Endothelial cell of umbilical vein (primary cell): ENCODE measurements around the gene LRP1B. TPM values are rescaled to one million over a fixed set of nuclear protein-coding genes. Genes with fewer than 3 reads are reported as not detected.

Experiments used
- BruUV-seq: library from RNA; stranded (reverse); fragments of 400-500 nt; replicated peaks from 2 replicates; lab custom pipeline; 2021; lab: Mats Ljungman, UMichigan
- CTCF ChIA-PET: fragments of 300-600, 350-600 bp; sonication (Branson Sonifier 250); formaldehyde crosslinking; loops from one replicate; lab custom pipeline; 2021; ENCODE audit warnings: antibody characterized with exemption, inconsistent platforms; lab: Charles Lee
- POLR2A ChIA-PET: fragments of 300-600, 350-600 bp; sonication (Branson Sonifier 250); formaldehyde crosslinking; loops from one replicate; lab custom pipeline; 2021; ENCODE audit warnings: antibody characterized with exemption, inconsistent platforms; lab: Charles Lee
- DNase-seq: peaks from one replicate; pipeline ENCODE4 v3.0.0-alpha.2; 2011; ENCODE audit warnings: low read depth, low spot score
- FAIRE-seq: peaks from 2 replicates; lab custom pipeline; 2011; peaks lifted over from hg19 to GRCh38; lab: Jason Lieb, UNC
- H2AFZ ChIP-seq: 2 replicates; pipeline ENCODE4 v1.6.0; 2012; ENCODE audit warnings: low read depth, low read length, control low read depth, inconsistent platforms
- H3K27ac ChIP-seq: 2 replicates; pipeline ENCODE4 v1.5.1; 2011; ENCODE audit warnings: low read depth, mild to moderate bottlenecking, control low read depth, low read length, moderate library complexity; ENCODE audit not compliant: insufficient read depth
- H3K27me3 ChIP-seq, 2 experiments: 2 replicates each; pipeline versions ENCODE4 v1.6.0 to v1.6.1; 2011; ENCODE audit warnings: low read length in 2 of 2, mixed read lengths in 1 of 2; ENCODE audit not compliant: control insufficient read depth in 2 of 2, insufficient read depth in 2 of 2
- H3K36me3 ChIP-seq, 2 experiments: 2 replicates in 1 of 2; 3 replicates in 1 of 2; pipeline ENCODE4 v1.5.1; 2011; ENCODE audit warnings: low read length in 2 of 2, mild to moderate bottlenecking in 1 of 2, moderate library complexity in 1 of 2; ENCODE audit not compliant: control insufficient read depth in 2 of 2, insufficient read depth in 2 of 2; ENCODE audit errors: extremely low read depth in 1 of 2
- H3K4me1 ChIP-seq: 3 replicates; pipeline ENCODE4 v1.5.1; 2011; ENCODE audit warnings: mild to moderate bottlenecking, low read length; ENCODE audit not compliant: control insufficient read depth, insufficient read depth; ENCODE audit errors: extremely low read depth
- H3K4me2 ChIP-seq: 2 replicates; pipeline ENCODE4 v1.6.1; 2011; ENCODE audit warnings: low read length, control low read depth, mixed read lengths; ENCODE audit not compliant: insufficient read depth
- H3K4me3 ChIP-seq, 3 experiments: fragments of 200-600 bp in 1 of 3; sonication (generic), shearing (Covaris generic) in 1 of 3; replicated peaks in 1 of 3; 2 replicates each; pipeline ENCODE4 v1.5.1; 2011 to 2016; ENCODE audit warnings: control low read depth in 3 of 3, low read length in 3 of 3, mild to moderate bottlenecking in 2 of 3, inconsistent platforms in 1 of 3, low read depth in 1 of 3, moderate library complexity in 1 of 3; ENCODE audit not compliant: insufficient read depth in 1 of 3
- H3K79me2 ChIP-seq: 2 replicates; pipeline ENCODE4 v1.6.0; 2012; ENCODE audit warnings: low read length, inconsistent platforms; ENCODE audit not compliant: control insufficient read depth, insufficient read depth
- H3K9ac ChIP-seq: replicated peaks from 2 replicates; pipeline ENCODE3; 2011; ENCODE audit warnings: low read length, control low read depth; ENCODE audit not compliant: insufficient read depth; ENCODE audit errors: extremely low read depth
- H3K9me1 ChIP-seq: replicated peaks from 3 replicates; pipeline ENCODE4 v1.6.0; 2011; ENCODE audit warnings: mild to moderate bottlenecking, low read length; ENCODE audit not compliant: control insufficient read depth, insufficient read depth; ENCODE audit errors: extremely low read depth
- H3K9me3 ChIP-seq: replicated peaks from 2 replicates; pipeline ENCODE4 v1.5.1; 2012; ENCODE audit warnings: low read length, inconsistent platforms; ENCODE audit not compliant: control insufficient read depth, insufficient read depth
- H4K20me1 ChIP-seq: replicated peaks from 2 replicates; pipeline ENCODE3; 2011; ENCODE audit warnings: mild to moderate bottlenecking, low read length; ENCODE audit not compliant: control insufficient read depth, insufficient read depth; ENCODE audit errors: extremely low read depth
- CTCF ChIP-seq, 2 donors: IDR thresholded peaks; 1 replicate in 1 of 2; 2 replicates in 1 of 2; pipeline ENCODE4 v1.5.1; 2011; ENCODE audit warnings: low read length in 2 of 2, mild to moderate bottlenecking in 2 of 2, moderate library complexity in 2 of 2, control low read depth in 1 of 2, inconsistent platforms in 1 of 2, low read depth in 1 of 2; ENCODE audit not compliant: insufficient read depth in 1 of 2; ENCODE audit errors: extremely low read depth in 1 of 2
- EZH2 ChIP-seq: IDR thresholded peaks from 2 replicates; pipeline ENCODE4 v1.6.1; 2012; ENCODE audit warnings: borderline replicate concordance, low read depth, mild to moderate bottlenecking, moderate library complexity, low read length, inconsistent platforms; ENCODE audit not compliant: severe bottlenecking
- JUN ChIP-seq: IDR thresholded peaks from 2 replicates; pipeline ENCODE4 v1.6.1; 2011; ENCODE audit warnings: borderline replicate concordance, low read depth; ENCODE audit not compliant: insufficient read length, insufficient read depth
- MYC ChIP-seq: IDR thresholded peaks from one replicate; pipeline ENCODE4 v1.6.1; 2011; ENCODE audit warnings: mild to moderate bottlenecking, low read depth, low read length
- POLR2A ChIP-seq: IDR thresholded peaks from 2 replicates; pipeline ENCODE4 v1.6.1; 2012; ENCODE audit warnings: low read depth, mild to moderate bottlenecking, control low read depth, low read length
- dilution Hi-C: fragments of 300-500 bp; cut with MboI; formaldehyde crosslinking; loops from one replicate; pipeline ENCODE4 v1.15.0; 2019; ENCODE audit warnings: low sequenced_read_pairs; ENCODE audit not compliant: extremely low pct_ligation_motif_present
- intact Hi-C: fragments of 100-400 bp; cut with micrococcal nuclease; formaldehyde crosslinking; loops from one replicate; pipeline ENCODE4 v1.10.0; 2022
- polyA plus RNA-seq, 4 experiments: library from polyadenylated mRNA; depleted of rRNA in 3 of 4; stranded (reverse) in 3 of 4; unstranded in 1 of 4; fragments of >200 nt; gene quantifications; 2 replicates each; pipeline versions ENCODE4 v1.2.1 to v1.2.3, GENCODE V29; 2011 to 2012; ENCODE audit warnings: missing spikeins in 1 of 4
- total RNA-seq: library from RNA; stranded (reverse); gene quantifications from 2 replicates; pipeline ENCODE4 v1.2.3, GENCODE V29; 2021

Gene LRP1B
- total and polyA plus RNA-seq, 2 donors (not counting 3 experiments of a cell fraction or from before 2014, with no cell fraction given): 0.03 to 0.07 TPM

GRCh38 chr2:141923657-141924056, 207.2 kb downstream of the LRP1B start:
- FAIRE-seq: no peak
- BruUV-seq: no TSS peak
- no peaks in the 10 kb centered on the region for H3K4me1 ChIP-seq
- H3K27me3 ChIP-seq: no peaks in the 10 kb centered on the region
- no peak overlapping the region for H3K27ac ChIP-seq
- no peak overlapping the region for H2AFZ ChIP-seq
- no peak overlapping the region for H3K4me2 ChIP-seq
- ChIA-PET CTCF (interaction anchor here (1.5 to 2.0 kb wide), 3 partner anchors 12 to 25 kb away, joined by 4 to 6 read pairs (median 5); no protein-coding TSS in a partner anchor), POLR2A (no interaction called here)
- dilution Hi-C loops: no loop called here
- H4K20me1 ChIP-seq: no peaks in the 10 kb centered on the region
- no peaks in the 10 kb centered on the region for H3K9me3 ChIP-seq
- H3K36me3 ChIP-seq: no peaks in the 10 kb centered on the region
- H3K4me3 ChIP-seq: no peak overlapping the region
- intact Hi-C loops: no loop called here
- no peak overlapping the region for H3K9ac ChIP-seq
- no peaks in the 10 kb centered on the region for H3K79me2 ChIP-seq
- no peak for DNase-seq
- no peak for TF ChIP-seq POLR2A
- no peak for TF ChIP-seq MYC
- TF ChIP-seq EZH2: no peak
- H3K9me1 ChIP-seq: no peaks in the 10 kb centered on the region

GRCh38 chr2:141911485-141912066, 219.2 kb downstream of the LRP1B start:
- no TSS peak for BruUV-seq
- peak; percentile 40 for DNase-seq
- no peaks in the 10 kb centered on the region for H3K79me2 ChIP-seq
- no peak overlapping the region for H3K9ac ChIP-seq
- no peaks in the 10 kb centered on the region for H4K20me1 ChIP-seq
- no peaks in the 10 kb centered on the region for H3K9me1 ChIP-seq
- dilution Hi-C loops (no loop called here), intact Hi-C loops (loop anchor here (2.0 to 10.0 kb wide), 2 partner anchors 223 to 1047 kb away; partner anchors contain the start of gene LRP1B)
- no peak overlapping the region for H3K27ac ChIP-seq
- H3K4me2 ChIP-seq: no peak overlapping the region
- H3K9me3 ChIP-seq: no peaks in the 10 kb centered on the region
- H3K27me3 ChIP-seq: no peaks in the 10 kb centered on the region
- no peaks in the 10 kb centered on the region for H3K36me3 ChIP-seq
- peak; percentile 66 for FAIRE-seq
- TF ChIP-seq CTCF (IDR thresholded peaks at IDR 0.05; ENCODE audit: extremely low read depth in 1 of 2, insufficient read depth in 1 of 2, low read depth in 1 of 2, low read length in 2 of 2) (peak; percentile 26 to 28), JUN (no peak)
- POLR2A ChIA-PET: no interaction called here
- H3K4me3 ChIP-seq: no peak overlapping the region
- H3K4me1 ChIP-seq: no peaks in the 10 kb centered on the region
- CTCF ChIA-PET: interaction anchor here (0.6 to 2.2 kb wide), 17 partner anchors 9 to 1995 kb away, joined by 3 to 14 read pairs (median 6); no protein-coding TSS in a partner anchor
- H2AFZ ChIP-seq: no peak overlapping the region
